Measurements from ENCODE around the gene COL4A6. TPM values are rescaled to one million over a fixed set of nuclear protein-coding genes. Genes with fewer than 3 reads are reported as not detected.
A peak's percentile ranks its signal among the peaks of the same experiment; 100 is the strongest.

The COL4A6 gene
- total and polyA plus RNA-seq, 2 of the 8 experiments (the other 6 are each of a cell fraction or from before 2014, with no cell fraction given) = 5.9 to 11.8 TPM

DNA sequence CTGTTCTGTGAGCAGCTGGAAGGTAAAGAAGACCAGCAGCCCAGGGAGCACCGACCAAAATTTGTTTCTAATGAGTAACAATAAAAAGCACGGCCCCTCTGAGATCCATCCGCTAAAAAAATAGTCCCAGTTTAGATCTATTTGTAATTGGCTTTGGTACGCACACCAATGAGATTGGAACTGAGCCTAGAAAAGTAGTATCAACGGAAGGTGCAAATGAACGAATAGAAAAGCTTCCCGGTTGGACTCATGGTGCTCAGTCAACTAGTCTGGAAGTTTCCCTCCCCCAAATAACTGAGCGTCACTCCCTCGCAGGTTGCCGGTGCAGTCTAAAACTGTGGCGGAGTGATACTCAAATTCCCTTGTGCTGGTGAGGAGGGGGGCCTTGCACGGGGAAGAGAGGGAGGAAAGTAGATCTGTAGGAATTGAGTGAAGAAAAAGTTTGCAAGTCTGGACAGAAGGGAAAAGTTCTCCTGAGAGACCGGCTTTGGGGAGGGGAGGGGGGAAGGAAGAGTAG is 1.3 kb upstream of the COL4A6 start, which contains the start of gene COL4A5 (continued):
- TF ChIP-seq, protein P1, sequence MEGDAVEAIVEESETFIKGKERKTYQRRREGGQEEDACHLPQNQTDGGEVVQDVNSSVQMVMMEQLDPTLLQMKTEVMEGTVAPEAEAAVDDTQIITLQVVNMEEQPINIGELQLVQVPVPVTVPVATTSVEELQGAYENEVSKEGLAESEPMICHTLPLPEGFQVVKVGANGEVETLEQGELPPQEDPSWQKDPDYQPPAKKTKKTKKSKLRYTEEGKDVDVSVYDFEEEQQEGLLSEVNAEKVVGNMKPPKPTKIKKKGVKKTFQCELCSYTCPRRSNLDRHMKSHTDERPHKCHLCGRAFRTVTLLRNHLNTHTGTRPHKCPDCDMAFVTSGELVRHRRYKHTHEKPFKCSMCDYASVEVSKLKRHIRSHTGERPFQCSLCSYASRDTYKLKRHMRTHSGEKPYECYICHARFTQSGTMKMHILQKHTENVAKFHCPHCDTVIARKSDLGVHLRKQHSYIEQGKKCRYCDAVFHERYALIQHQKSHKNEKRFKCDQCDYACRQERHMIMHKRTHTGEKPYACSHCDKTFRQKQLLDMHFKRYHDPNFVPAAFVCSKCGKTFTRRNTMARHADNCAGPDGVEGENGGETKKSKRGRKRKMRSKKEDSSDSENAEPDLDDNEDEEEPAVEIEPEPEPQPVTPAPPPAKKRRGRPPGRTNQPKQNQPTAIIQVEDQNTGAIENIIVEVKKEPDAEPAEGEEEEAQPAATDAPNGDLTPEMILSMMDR (IDR thresholded peaks at IDR 0.05; ENCODE audit: control extremely low read depth in 1 of 3, insufficient read depth in 1 of 3, low read depth in 1 of 3, low read length in 3 of 3) = no peak
- TF ChIP-seq RAD21 (IDR thresholded peaks at IDR 0.05 in 1 of 2, conservative IDR thresholded peaks at IDR 0.05 in 1 of 2; ENCODE audit: low read depth in 2 of 2, low read length in 2 of 2) (no peak), NANOG (IDR thresholded peaks at IDR 0.05; ENCODE audit: insufficient read depth, low read depth, low read length, poor library complexity, severe bottlenecking) (no peak), CREB1 (IDR thresholded peaks at IDR 0.05) (peak; percentile 35), TAF7 (optimal IDR thresholded peaks at IDR 0.05; ENCODE audit: borderline replicate concordance, low read depth, low read length) (no peak), CHD2 (IDR thresholded peaks at IDR 0.05; ENCODE audit: low read length) (peak; percentile 62), JUND (IDR thresholded peaks at IDR 0.05; ENCODE audit: low read length) (no peak), SAP30 (IDR thresholded peaks at IDR 0.05; ENCODE audit: insufficient read depth, insufficient replicate concordance, low read length) (no peak), EGR1 (IDR thresholded peaks at IDR 0.05; ENCODE audit: borderline replicate concordance, low read depth, low read length) (no peak), POLR2A (IDR thresholded peaks at IDR 0.05; ENCODE audit: control extremely low read depth in 1 of 2, low read depth in 2 of 2, low read length in 2 of 2) (peak in 1 of 2 experiments; percentile 34; a peak in 2 of 3 replicates), POU5F1 (IDR thresholded peaks at IDR 0.05; ENCODE audit: low read depth, low read length) (no peak), CBX5 (IDR thresholded peaks at IDR 0.05; ENCODE audit: low read depth, low read length) (no peak), BACH1 (IDR thresholded peaks at IDR 0.05; ENCODE audit: low read length) (no peak), TCF12 (IDR thresholded peaks at IDR 0.05; ENCODE audit: low read depth, low read length) (no peak), RNF2 (IDR thresholded peaks at IDR 0.05; ENCODE audit: borderline replicate concordance, low read depth, low read length, missing control alignments, poor library complexity, severe bottlenecking) (no peak), SP2 (IDR thresholded peaks at IDR 0.05; ENCODE audit: low read length) (no peak), BRCA1 (IDR thresholded peaks at IDR 0.05; ENCODE audit: low read depth, low read length) (no peak), SP4 (IDR thresholded peaks at IDR 0.05; ENCODE audit: low read length) (no peak), SIX5 (IDR thresholded peaks at IDR 0.05; ENCODE audit: low read depth, low read length) (no peak), KDM1A (IDR thresholded peaks at IDR 0.05; ENCODE audit: borderline replicate concordance, low read length) (peak; percentile 50; the same call in 1 of the 2 replicates), EP300 (IDR thresholded peaks at IDR 0.05; ENCODE audit: borderline replicate concordance in 1 of 2, low read depth in 2 of 2, low read length in 2 of 2) (no peak), KDM4A (IDR thresholded peaks at IDR 0.05; ENCODE audit: low read depth, low read length, severe bottlenecking) (peak; percentile 28)
- TF ChIP-seq, protein P2, sequence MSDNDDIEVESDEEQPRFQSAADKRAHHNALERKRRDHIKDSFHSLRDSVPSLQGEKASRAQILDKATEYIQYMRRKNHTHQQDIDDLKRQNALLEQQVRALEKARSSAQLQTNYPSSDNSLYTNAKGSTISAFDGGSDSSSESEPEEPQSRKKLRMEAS (IDR thresholded peaks at IDR 0.05) = no peak

Measured in H1 (cell line).